WTC11 (cell line): ENCODE measurements around the gene SLC2A9. TPM values are rescaled to one million over a fixed set of nuclear protein-coding genes. Genes with fewer than 3 reads are reported as not detected.

Source experiments
- ATAC-seq: fragments of 200-7000 bp; cut with Tn5 transposase; 2 replicates; pipeline ENCODE4 v1.10.0; 2021; ENCODE audit warnings: mild to moderate bottlenecking, moderate library complexity
- CTCF ChIA-PET: fragments of 300-600 bp; sonication (Branson Sonifier 250); formaldehyde crosslinking; loops from one replicate; lab custom pipeline; 2021; ENCODE audit warnings: antibody characterized with exemption; lab: Charles Lee
- POLR2A ChIA-PET: fragments of 350-600 bp; sonication (Branson Sonifier 250); formaldehyde crosslinking; loops from one replicate; lab custom pipeline; 2021; ENCODE audit warnings: antibody characterized with exemption; lab: Charles Lee
- DNase-seq: peaks from one replicate; pipeline ENCODE4 v3.0.0; 2021; ENCODE audit warnings: low spot score
- H3K27ac Mint-ChIP-seq: 2 replicates; pipeline ENCODE4 v1.8.0; 2021; ENCODE audit warnings: mixed read lengths
- H3K27me3 Mint-ChIP-seq: 2 replicates; pipeline ENCODE4 v1.8.0; 2021; ENCODE audit warnings: low read depth, mild to moderate bottlenecking, moderate library complexity, mixed read lengths
- H3K36me3 Mint-ChIP-seq: 2 replicates; pipeline ENCODE4 v1.8.0; 2021; ENCODE audit warnings: mixed read lengths
- H3K4me1 Mint-ChIP-seq: 2 replicates; pipeline ENCODE4 v1.8.0; 2022; ENCODE audit warnings: mixed read lengths
- H3K4me3 Mint-ChIP-seq: 2 replicates; pipeline ENCODE4 v1.8.0; 2021; ENCODE audit warnings: mild to moderate bottlenecking, moderate library complexity, mixed read lengths
- H3K9me3 Mint-ChIP-seq: 2 replicates; pipeline ENCODE4 v1.8.0; 2021; ENCODE audit warnings: mixed read lengths
- ATF1 ChIP-seq: sonication (generic); formaldehyde crosslinking; IDR thresholded peaks from 2 replicates; pipeline ENCODE4 v1.8.1; 2023; ENCODE audit warnings: mild to moderate bottlenecking, moderate library complexity, missing genetic modification reagents
- ELF4 ChIP-seq: sonication (generic); formaldehyde crosslinking; IDR thresholded peaks from 2 replicates; pipeline ENCODE4 v1.8.1; 2022; ENCODE audit warnings: low read depth, mild to moderate bottlenecking, moderate library complexity, missing genetic modification reagents
- ERG ChIP-seq: fragments of 250-450 bp; sonication (Bioruptor Pico); IDR thresholded peaks from 2 replicates; pipeline ENCODE4 v1.8.0; 2021; ENCODE audit warnings: mild to moderate bottlenecking
- GABPB1 ChIP-seq: sonication (generic); formaldehyde crosslinking; IDR thresholded peaks from 2 replicates; pipeline ENCODE4 v1.8.1; 2023; ENCODE audit warnings: mild to moderate bottlenecking, missing genetic modification reagents
- HMGA2 ChIP-seq: fragments of 250-450 bp; sonication (Bioruptor Pico); IDR thresholded peaks from 2 replicates; pipeline ENCODE4 v1.4.0; 2021; ENCODE audit warnings: mild to moderate bottlenecking, moderate library complexity
- IRF1 ChIP-seq: sonication (generic); formaldehyde crosslinking; IDR thresholded peaks from 2 replicates; pipeline ENCODE4 v1.8.0; 2023; ENCODE audit warnings: missing genetic modification reagents
- NR2C2 ChIP-seq: sonication (generic); formaldehyde crosslinking; IDR thresholded peaks from 2 replicates; pipeline ENCODE4 v1.8.0; 2022; ENCODE audit warnings: mild to moderate bottlenecking, missing genetic modification reagents
- PREB ChIP-seq: sonication (generic); formaldehyde crosslinking; IDR thresholded peaks from 2 replicates; pipeline ENCODE4 v1.8.1; 2022; ENCODE audit warnings: mild to moderate bottlenecking, missing genetic modification reagents, moderate library complexity, borderline replicate concordance
- SOX15 ChIP-seq: fragments of 250-450 bp; sonication (Bioruptor Pico); IDR thresholded peaks from 2 replicates; pipeline ENCODE4 v1.9.0; 2021; ENCODE audit warnings: mild to moderate bottlenecking
- SP1 ChIP-seq: sonication (generic); formaldehyde crosslinking; conservative IDR thresholded peaks from 2 replicates; pipeline ENCODE4 v1.8.1; 2022; ENCODE audit warnings: missing genetic modification reagents
- ZNF219 ChIP-seq: sonication (generic); formaldehyde crosslinking; IDR thresholded peaks from 2 replicates; pipeline ENCODE4 v1.8.0; 2023; ENCODE audit warnings: missing genetic modification reagents, mild to moderate bottlenecking, borderline replicate concordance
- ZNF232 ChIP-seq: sonication (generic); formaldehyde crosslinking; IDR thresholded peaks from 2 replicates; pipeline ENCODE4 v1.8.0; 2022; ENCODE audit warnings: mild to moderate bottlenecking, missing genetic modification reagents
- ZNF396 ChIP-seq: fragments of 250-450 bp; sonication (Bioruptor Pico); IDR thresholded peaks from 2 replicates; pipeline ENCODE4 v1.8.0; 2021; ENCODE audit warnings: mild to moderate bottlenecking, moderate library complexity, borderline replicate concordance
- total RNA-seq: library from RNA; stranded (reverse); gene quantifications from 3 replicates; pipeline ENCODE4 v1.2.3, GENCODE V29; 2021
- TF ChIP-seq, protein P1 (sequence below): fragments of 200-600 bp; IDR thresholded peaks from 2 replicates; pipeline ENCODE4 v1.8.0; 2022; ENCODE audit warnings: antibody characterized with exemption
- TF ChIP-seq, protein P2 (sequence below): fragments of 250-450 bp; sonication (Bioruptor Pico); IDR thresholded peaks from 2 replicates; pipeline ENCODE4 v1.9.0; 2021; ENCODE audit warnings: moderate library complexity, mild to moderate bottlenecking, inconsistent platforms, borderline replicate concordance
- TF ChIP-seq, protein P3 (sequence below): sonication (generic); formaldehyde crosslinking; IDR thresholded peaks from 2 replicates; pipeline ENCODE4 v1.8.0; 2023; ENCODE audit warnings: mild to moderate bottlenecking, missing genetic modification reagents
- TF ChIP-seq, protein P4 (sequence below): sonication (generic); formaldehyde crosslinking; IDR thresholded peaks from 2 replicates; pipeline ENCODE4 v1.8.1; 2022; ENCODE audit warnings: low read depth, mild to moderate bottlenecking, moderate library complexity, missing genetic modification reagents, borderline replicate concordance
- TF ChIP-seq, protein P5 (sequence below): sonication (generic); formaldehyde crosslinking; IDR thresholded peaks from 2 replicates; pipeline ENCODE4 v1.8.1; 2023; ENCODE audit warnings: mild to moderate bottlenecking, missing genetic modification reagents, borderline replicate concordance

SLC2A9 gene
- total RNA-seq, 1 experiment from 2014 or later = not detected

DNA sequence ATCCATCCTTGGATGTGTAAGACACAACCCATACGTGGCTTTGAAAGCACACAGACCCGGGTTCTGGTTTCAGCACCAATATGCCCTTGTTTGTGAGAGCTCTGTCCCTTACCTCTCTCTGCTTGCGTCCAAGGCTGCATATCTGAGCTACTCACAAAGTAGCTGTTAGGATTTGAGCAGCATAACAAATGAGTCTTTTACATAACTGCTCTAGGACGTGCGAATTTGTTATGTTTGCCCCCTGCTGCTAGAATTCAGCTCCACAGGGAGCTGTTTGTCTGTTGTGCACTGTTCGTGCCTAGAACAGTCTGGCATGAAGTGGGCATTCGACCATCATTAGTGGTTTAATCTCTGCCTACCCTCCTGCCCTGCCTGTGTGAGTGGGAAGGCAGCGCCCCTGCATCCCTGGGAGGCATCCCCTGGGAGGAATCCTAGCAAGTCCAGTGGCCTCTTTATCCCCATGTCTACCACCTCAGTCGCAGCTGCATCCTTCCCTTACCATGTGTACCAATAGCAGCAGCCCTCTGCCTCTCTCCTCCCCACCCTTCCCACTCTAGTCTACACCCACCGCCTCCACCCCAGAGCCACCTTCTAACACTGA, 42.1 kb downstream of the SLC2A9 start:
- Mint-ChIP-seq H3K4me1 (peaks cover 31% of the 10 kb centered on the region), H3K4me3 (no peak overlapping the region), H3K36me3 (peaks cover 5% of the 10 kb centered on the region), H3K27ac (no peak overlapping the region), H3K9me3 (peaks cover 27% of the 10 kb centered on the region), H3K27me3 (peaks cover 53% of the 10 kb centered on the region)
- ATAC-seq (peak; percentile 83), DNase-seq (no peak)
- ChIA-PET POLR2A (no interaction called here), CTCF (interaction anchor here (0.5 to 1.7 kb wide), 10 partner anchors 11 to 1224 kb away, joined by 3 to 9 read pairs (median 3); no protein-coding TSS in a partner anchor)
- TF ChIP-seq ZNF232 (CRISPR knock-in tag) (no peak), NR2C2 (CRISPR knock-in tag) (no peak), SP1 (no peak), ZNF219 (CRISPR knock-in tag) (no peak), ERG (no peak), ZNF396 (CRISPR knock-in tag) (no peak), ELF4 (CRISPR knock-in tag) (no peak)
- TF ChIP-seq, protein P1, sequence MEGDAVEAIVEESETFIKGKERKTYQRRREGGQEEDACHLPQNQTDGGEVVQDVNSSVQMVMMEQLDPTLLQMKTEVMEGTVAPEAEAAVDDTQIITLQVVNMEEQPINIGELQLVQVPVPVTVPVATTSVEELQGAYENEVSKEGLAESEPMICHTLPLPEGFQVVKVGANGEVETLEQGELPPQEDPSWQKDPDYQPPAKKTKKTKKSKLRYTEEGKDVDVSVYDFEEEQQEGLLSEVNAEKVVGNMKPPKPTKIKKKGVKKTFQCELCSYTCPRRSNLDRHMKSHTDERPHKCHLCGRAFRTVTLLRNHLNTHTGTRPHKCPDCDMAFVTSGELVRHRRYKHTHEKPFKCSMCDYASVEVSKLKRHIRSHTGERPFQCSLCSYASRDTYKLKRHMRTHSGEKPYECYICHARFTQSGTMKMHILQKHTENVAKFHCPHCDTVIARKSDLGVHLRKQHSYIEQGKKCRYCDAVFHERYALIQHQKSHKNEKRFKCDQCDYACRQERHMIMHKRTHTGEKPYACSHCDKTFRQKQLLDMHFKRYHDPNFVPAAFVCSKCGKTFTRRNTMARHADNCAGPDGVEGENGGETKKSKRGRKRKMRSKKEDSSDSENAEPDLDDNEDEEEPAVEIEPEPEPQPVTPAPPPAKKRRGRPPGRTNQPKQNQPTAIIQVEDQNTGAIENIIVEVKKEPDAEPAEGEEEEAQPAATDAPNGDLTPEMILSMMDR = no peak
- TF ChIP-seq, protein P2, sequence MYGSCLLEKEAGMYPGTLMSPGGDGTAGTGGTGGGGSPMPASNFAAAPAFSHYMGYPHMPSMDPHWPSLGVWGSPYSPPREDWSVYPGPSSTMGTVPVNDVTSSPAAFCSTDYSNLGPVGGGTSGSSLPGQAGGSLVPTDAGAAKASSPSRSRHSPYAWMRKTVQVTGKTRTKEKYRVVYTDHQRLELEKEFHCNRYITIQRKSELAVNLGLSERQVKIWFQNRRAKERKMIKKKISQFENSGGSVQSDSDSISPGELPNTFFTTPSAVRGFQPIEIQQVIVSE (CRISPR knock-in tag) = no peak
- TF ChIP-seq, protein P3, sequence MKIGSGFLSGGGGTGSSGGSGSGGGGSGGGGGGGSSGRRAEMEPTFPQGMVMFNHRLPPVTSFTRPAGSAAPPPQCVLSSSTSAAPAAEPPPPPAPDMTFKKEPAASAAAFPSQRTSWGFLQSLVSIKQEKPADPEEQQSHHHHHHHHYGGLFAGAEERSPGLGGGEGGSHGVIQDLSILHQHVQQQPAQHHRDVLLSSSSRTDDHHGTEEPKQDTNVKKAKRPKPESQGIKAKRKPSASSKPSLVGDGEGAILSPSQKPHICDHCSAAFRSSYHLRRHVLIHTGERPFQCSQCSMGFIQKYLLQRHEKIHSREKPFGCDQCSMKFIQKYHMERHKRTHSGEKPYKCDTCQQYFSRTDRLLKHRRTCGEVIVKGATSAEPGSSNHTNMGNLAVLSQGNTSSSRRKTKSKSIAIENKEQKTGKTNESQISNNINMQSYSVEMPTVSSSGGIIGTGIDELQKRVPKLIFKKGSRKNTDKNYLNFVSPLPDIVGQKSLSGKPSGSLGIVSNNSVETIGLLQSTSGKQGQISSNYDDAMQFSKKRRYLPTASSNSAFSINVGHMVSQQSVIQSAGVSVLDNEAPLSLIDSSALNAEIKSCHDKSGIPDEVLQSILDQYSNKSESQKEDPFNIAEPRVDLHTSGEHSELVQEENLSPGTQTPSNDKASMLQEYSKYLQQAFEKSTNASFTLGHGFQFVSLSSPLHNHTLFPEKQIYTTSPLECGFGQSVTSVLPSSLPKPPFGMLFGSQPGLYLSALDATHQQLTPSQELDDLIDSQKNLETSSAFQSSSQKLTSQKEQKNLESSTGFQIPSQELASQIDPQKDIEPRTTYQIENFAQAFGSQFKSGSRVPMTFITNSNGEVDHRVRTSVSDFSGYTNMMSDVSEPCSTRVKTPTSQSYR = no peak
- TF ChIP-seq, protein P4, sequence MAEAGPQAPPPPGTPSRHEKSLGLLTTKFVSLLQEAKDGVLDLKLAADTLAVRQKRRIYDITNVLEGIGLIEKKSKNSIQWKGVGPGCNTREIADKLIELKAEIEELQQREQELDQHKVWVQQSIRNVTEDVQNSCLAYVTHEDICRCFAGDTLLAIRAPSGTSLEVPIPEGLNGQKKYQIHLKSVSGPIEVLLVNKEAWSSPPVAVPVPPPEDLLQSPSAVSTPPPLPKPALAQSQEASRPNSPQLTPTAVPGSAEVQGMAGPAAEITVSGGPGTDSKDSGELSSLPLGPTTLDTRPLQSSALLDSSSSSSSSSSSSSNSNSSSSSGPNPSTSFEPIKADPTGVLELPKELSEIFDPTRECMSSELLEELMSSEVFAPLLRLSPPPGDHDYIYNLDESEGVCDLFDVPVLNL (CRISPR knock-in tag) = no peak

- CTCF ChIA-PET = no interaction called here
- peaks cover 40% of the 10 kb centered on the region for H3K9me3 Mint-ChIP-seq
- DNase-seq (no peak), ATAC-seq (no peak)
- H3K36me3 Mint-ChIP-seq = peaks cover 14% of the 10 kb centered on the region
- H3K27me3 Mint-ChIP-seq = peaks cover 56% of the 10 kb centered on the region
- no peak overlapping the region for H3K27ac Mint-ChIP-seq
- peaks cover 33% of the 10 kb centered on the region for H3K4me1 Mint-ChIP-seq
- POLR2A ChIA-PET = no interaction called here
- H3K4me3 Mint-ChIP-seq = no peak overlapping the region
- TF ChIP-seq SP1 (no peak), SOX15 (CRISPR knock-in tag) (no peak), HMGA2 (CRISPR knock-in tag) (no peak), ERG (no peak), IRF1 (CRISPR knock-in tag) (no peak), ATF1 (CRISPR knock-in tag) (no peak), GABPB1 (CRISPR knock-in tag) (no peak), PREB (CRISPR knock-in tag) (no peak)
- TF ChIP-seq, protein P5, sequence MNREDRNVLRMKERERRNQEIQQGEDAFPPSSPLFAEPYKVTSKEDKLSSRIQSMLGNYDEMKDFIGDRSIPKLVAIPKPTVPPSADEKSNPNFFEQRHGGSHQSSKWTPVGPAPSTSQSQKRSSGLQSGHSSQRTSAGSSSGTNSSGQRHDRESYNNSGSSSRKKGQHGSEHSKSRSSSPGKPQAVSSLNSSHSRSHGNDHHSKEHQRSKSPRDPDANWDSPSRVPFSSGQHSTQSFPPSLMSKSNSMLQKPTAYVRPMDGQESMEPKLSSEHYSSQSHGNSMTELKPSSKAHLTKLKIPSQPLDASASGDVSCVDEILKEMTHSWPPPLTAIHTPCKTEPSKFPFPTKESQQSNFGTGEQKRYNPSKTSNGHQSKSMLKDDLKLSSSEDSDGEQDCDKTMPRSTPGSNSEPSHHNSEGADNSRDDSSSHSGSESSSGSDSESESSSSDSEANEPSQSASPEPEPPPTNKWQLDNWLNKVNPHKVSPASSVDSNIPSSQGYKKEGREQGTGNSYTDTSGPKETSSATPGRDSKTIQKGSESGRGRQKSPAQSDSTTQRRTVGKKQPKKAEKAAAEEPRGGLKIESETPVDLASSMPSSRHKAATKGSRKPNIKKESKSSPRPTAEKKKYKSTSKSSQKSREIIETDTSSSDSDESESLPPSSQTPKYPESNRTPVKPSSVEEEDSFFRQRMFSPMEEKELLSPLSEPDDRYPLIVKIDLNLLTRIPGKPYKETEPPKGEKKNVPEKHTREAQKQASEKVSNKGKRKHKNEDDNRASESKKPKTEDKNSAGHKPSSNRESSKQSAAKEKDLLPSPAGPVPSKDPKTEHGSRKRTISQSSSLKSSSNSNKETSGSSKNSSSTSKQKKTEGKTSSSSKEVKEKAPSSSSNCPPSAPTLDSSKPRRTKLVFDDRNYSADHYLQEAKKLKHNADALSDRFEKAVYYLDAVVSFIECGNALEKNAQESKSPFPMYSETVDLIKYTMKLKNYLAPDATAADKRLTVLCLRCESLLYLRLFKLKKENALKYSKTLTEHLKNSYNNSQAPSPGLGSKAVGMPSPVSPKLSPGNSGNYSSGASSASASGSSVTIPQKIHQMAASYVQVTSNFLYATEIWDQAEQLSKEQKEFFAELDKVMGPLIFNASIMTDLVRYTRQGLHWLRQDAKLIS (CRISPR knock-in tag) = no peak
These were observed 43.7 kb downstream of the SLC2A9 start for GRCh38 chr4:9977518-9978031.
